Testis (tissue), 3 donors: ENCODE measurements around the gene LENG8. TPM values are rescaled to one million over a fixed set of nuclear protein-coding genes. Genes with fewer than 3 reads are reported as not detected.

Experiments
- DNase-seq: peaks from one replicate; pipeline ENCODE4 v3.0.0-alpha.2; 2019
- H3K27ac ChIP-seq, 2 donors: fragments of 200-600 bp; sonication (generic); one replicate each; pipeline ENCODE4 v1.5.1; 2019
- H3K27me3 ChIP-seq: fragments of 200-600 bp; sonication (generic); one replicate; pipeline ENCODE4 v1.5.1; 2019
- H3K36me3 ChIP-seq: fragments of 200-600 bp; sonication (generic); one replicate; pipeline ENCODE4 v1.5.1; 2017; ENCODE audit warnings: low read depth; ENCODE audit errors: missing control alignments
- H3K4me1 ChIP-seq: fragments of 200-600 bp; sonication (generic); one replicate; pipeline ENCODE4 v1.5.1; 2019
- H3K4me3 ChIP-seq, 2 donors: fragments of 200-600 bp; sonication (generic); one replicate each; pipeline ENCODE4 v1.5.1; 2017 to 2019
- H3K9me3 ChIP-seq: fragments of 200-600 bp; sonication (generic); one replicate; pipeline ENCODE4 v1.5.1; 2017
- CTCF ChIP-seq, 3 experiments: fragments of 450-650 bp in 2 of 3; fragments of 200-600 bp in 1 of 3; sonication (generic) in 1 of 3; IDR thresholded peaks; one replicate each; pipeline ENCODE4 v1.5.1; 2016 to 2019; ENCODE audit warnings: antibody characterized with exemption in 3 of 3, mild to moderate bottlenecking in 2 of 3, moderate library complexity in 1 of 3
- POLR2A ChIP-seq: fragments of 450-650 bp; IDR thresholded peaks from one replicate; pipeline ENCODE4 v1.6.1; 2017; ENCODE audit warnings: antibody characterized with exemption, mild to moderate bottlenecking, moderate library complexity
- WGBS, 2 donors: methylation state at CpG; one replicate each; pipeline ENCODE4 v1.1.5; 2018; 5-methylcytosine and 5-hydroxymethylcytosine counted together
- intact Hi-C: fragments of 100-400 bp; cut with DNase I; formaldehyde crosslinking; loops from one replicate; pipeline ENCODE4 v1.15.1; 2023; ENCODE audit warnings: low total_unique reads
- polyA plus RNA-seq: library from polyadenylated mRNA; stranded (reverse); fragments of 350-450 nt; fragmentation: Illumina TruSeq; extraction: RNeasy Lipid Tissue Mini Kit (QIAGEN cat#74804); gene quantifications from one replicate; pipeline ENCODE4 v1.2.3, GENCODE V29; 2014; ENCODE audit warnings: low read depth, low replicate concordance; ENCODE audit not compliant: insufficient read depth
- total RNA-seq, 2 donors: library from RNA; depleted of rRNA; stranded (reverse); fragments of >200 nt; gene quantifications; one replicate each; pipeline ENCODE4 v1.2.3, GENCODE V29; 2016

The LENG8 gene
- total and polyA plus RNA-seq, 3 donors from 2014 or later, result 167 to 507 (median 313) TPM

GRCh38 chr19:54482889-54483288, 33.9 kb downstream of the LENG8 start:
- DNase-seq, result no peak
- Histone ChIP-seq H3K27me3 (no peaks in the 10 kb centered on the region), H3K4me3 (no peak overlapping the region), H3K36me3 (no peaks in the 10 kb centered on the region), H3K4me1 (no peaks in the 10 kb centered on the region), H3K27ac (no peak overlapping the region), H3K9me3 (no peaks in the 10 kb centered on the region)
- no peak for TF ChIP-seq CTCF (IDR thresholded peaks at IDR 0.05)
- TF ChIP-seq POLR2A, result no peak
- 84 to 87% methylated on average over 3 of the region's 3 CpGs for WGBS, 2 donors
- intact Hi-C loops, result no loop called here

DNA sequence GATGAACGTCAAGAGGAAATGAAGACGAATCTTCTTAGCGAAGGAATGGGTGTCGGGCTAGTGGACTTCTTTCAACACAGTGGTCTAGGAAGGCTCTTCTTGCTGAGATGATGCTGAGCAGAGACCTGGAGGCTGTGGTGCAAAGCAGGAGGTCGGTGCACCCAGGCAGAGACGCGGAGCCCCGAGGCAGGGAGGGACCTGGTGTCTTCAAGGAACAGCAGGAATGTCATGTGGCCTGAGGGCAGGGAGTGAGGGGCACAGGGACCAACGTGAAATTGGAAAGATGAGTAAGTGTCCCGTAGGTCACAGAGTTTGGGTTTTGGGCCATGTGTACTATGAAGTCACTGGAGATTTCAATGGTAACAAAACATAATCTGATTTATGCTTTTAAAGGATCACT, 35.5 kb downstream of the LENG8 start:
- WGBS, 2 donors, result 82 to 84% methylated on average over 10 of the region's 10 CpGs
- Histone ChIP-seq H3K27me3 (no peaks in the 10 kb centered on the region), H3K9me3 (no peaks in the 10 kb centered on the region), H3K27ac (no peak overlapping the region), H3K36me3 (no peaks in the 10 kb centered on the region), H3K4me1 (no peaks in the 10 kb centered on the region), H3K4me3 (no peak overlapping the region)
- TF ChIP-seq POLR2A (no peak), CTCF (IDR thresholded peaks at IDR 0.05) (no peak)
- no peak for DNase-seq
- intact Hi-C loops, result no loop called here

- no peak overlapping the region for H3K27ac ChIP-seq
- H3K4me3 ChIP-seq, result no peak overlapping the region
- WGBS, 2 donors, result 68 to 75% methylated on average over 5 of the region's 5 CpGs
These were observed 36.9 kb downstream of the LENG8 start for GRCh38 chr19:54485851-54486250.

DNA sequence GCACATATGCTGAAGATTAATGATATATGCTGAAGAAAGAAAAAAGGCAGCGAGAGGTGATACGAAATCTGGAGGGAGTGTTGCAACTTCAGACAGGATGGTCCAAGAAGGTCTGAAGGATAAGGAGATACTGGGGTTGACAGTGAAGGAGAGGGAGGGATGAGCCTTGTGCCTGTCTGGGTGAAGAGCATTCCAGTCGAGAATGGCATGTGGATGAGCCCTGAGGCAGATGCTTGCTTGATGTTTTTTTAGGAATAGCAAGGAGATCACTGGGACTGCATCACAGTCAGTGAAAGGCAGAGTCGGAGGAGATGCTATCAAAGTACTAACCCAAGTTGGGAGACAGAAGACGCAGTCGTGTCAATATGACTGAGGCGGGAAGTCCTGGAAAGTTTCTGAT, 40.3 kb downstream of the LENG8 start:
- intact Hi-C loops, result no loop called here
- Histone ChIP-seq H3K9me3 (no peaks in the 10 kb centered on the region), H3K4me1 (no peaks in the 10 kb centered on the region), H3K27me3 (no peaks in the 10 kb centered on the region), H3K4me3 (no peak overlapping the region), H3K27ac (no peak overlapping the region), H3K36me3 (no peaks in the 10 kb centered on the region)
- TF ChIP-seq POLR2A (no peak), CTCF (IDR thresholded peaks at IDR 0.05) (no peak)
- 74% methylated on average over 7 of the region's 7 CpGs for WGBS, 2 donors
- no peak for DNase-seq

More at GRCh38 chr19:54485851-54486250, 36.9 kb downstream of the LENG8 start:
- Histone ChIP-seq H3K36me3 (no peaks in the 10 kb centered on the region), H3K9me3 (no peaks in the 10 kb centered on the region), H3K4me1 (no peaks in the 10 kb centered on the region), H3K27me3 (no peaks in the 10 kb centered on the region)
- no peak for DNase-seq
- intact Hi-C loops, result no loop called here
- TF ChIP-seq CTCF (IDR thresholded peaks at IDR 0.05) (no peak), POLR2A (no peak)

- intact Hi-C loops, result no loop called here
- Histone ChIP-seq H3K36me3 (no peaks in the 10 kb centered on the region), H3K27me3 (no peaks in the 10 kb centered on the region), H3K9me3 (no peaks in the 10 kb centered on the region), H3K27ac (no peak overlapping the region), H3K4me1 (no peaks in the 10 kb centered on the region), H3K4me3 (no peak overlapping the region)
- TF ChIP-seq POLR2A (no peak), CTCF (IDR thresholded peaks at IDR 0.05) (no peak)
- DNase-seq, result no peak
- WGBS, 2 donors, result 66 to 71% methylated on average over 9 of the region's 9 CpGs
These were observed 40.8 kb downstream of the LENG8 start for GRCh38 chr19:54489766-54490165.
